GM12878 (cell line): ENCODE results near the gene RNF44. TPM values are rescaled to one million over a fixed set of nuclear protein-coding genes. Genes with fewer than 3 reads are reported as not detected.

ENCODE experiments used
- ATAC-seq: fragments of 200-7000 bp; cut with Tn5 transposase; 3 replicates; pipeline ENCODE4 v1.9.1; 2020; ENCODE audit warnings: mild to moderate bottlenecking, moderate library complexity
- BruUV-seq: library from RNA; stranded (reverse); fragments of 400-500 nt; replicated peaks from 2 replicates; lab custom pipeline; 2021; lab: Mats Ljungman, UMichigan
- CTCF ChIA-PET: fragments of 300-600 bp; sonication (Branson Sonifier 250); formaldehyde crosslinking; extraction: SDS; loops from one replicate; lab custom pipeline; 2021; ENCODE audit warnings: inconsistent platforms; lab: Yijun Ruan, JAX
- POLR2A ChIA-PET: fragments of 350-600 bp; formaldehyde crosslinking; extraction: SDS; loops from one replicate; lab custom pipeline; 2021; ENCODE audit warnings: inconsistent platforms; lab: Charles Lee
- RAD21 ChIA-PET: fragments of 300-600 bp; sonication (Branson Sonifier 250); formaldehyde crosslinking; loops from one replicate; lab custom pipeline; 2023; ENCODE audit warnings: antibody characterized with exemption; ENCODE audit not compliant: unreplicated experiment; lab: Charles Lee
- SMC1A ChIA-PET: fragments of 300-600 bp; sonication (Branson Sonifier 250); formaldehyde crosslinking; loops from one replicate; lab custom pipeline; 2023; ENCODE audit not compliant: unreplicated experiment, uncharacterized antibody; lab: Charles Lee
- DNase-seq: peaks from one replicate; pipeline ENCODE4 v3.0.0-alpha.2; 2011; ENCODE audit warnings: low read depth, low spot score
- FAIRE-seq: peaks from 3 replicates; lab custom pipeline; 2011; peaks lifted over from hg19 to GRCh38; lab: Jason Lieb, UNC
- H2AFZ ChIP-seq: 2 replicates; pipeline ENCODE4 v1.6.0; 2011; ENCODE audit warnings: low read depth, low read length, control low read depth; ENCODE audit not compliant: control insufficient read depth
- H3K27ac ChIP-seq: 2 replicates; pipeline ENCODE4 v1.5.1; 2011; ENCODE audit warnings: control low read depth; ENCODE audit not compliant: control insufficient read depth, insufficient read depth
- H3K27me3 ChIP-seq, 2 experiments: replicated peaks in 1 of 2; 2 replicates each; pipeline versions ENCODE4 v1.6.0 to v1.6.1; 2011; ENCODE audit warnings: low read length in 1 of 2; ENCODE audit not compliant: control insufficient read depth in 2 of 2, insufficient read depth in 2 of 2
- H3K36me3 ChIP-seq, 2 experiments: 2 replicates each; pipeline ENCODE4 v1.5.1; 2011; ENCODE audit warnings: low read length in 1 of 2; ENCODE audit not compliant: control insufficient read depth in 2 of 2, insufficient read depth in 2 of 2
- H3K4me1 ChIP-seq: 2 replicates; pipeline ENCODE4 v1.6.1; 2011; ENCODE audit warnings: mild to moderate bottlenecking, low read length, moderate library complexity, mixed read lengths; ENCODE audit not compliant: control insufficient read depth, insufficient read depth
- H3K4me2 ChIP-seq: 2 replicates; pipeline ENCODE4 v1.6.0; 2011; ENCODE audit warnings: control low read depth; ENCODE audit not compliant: control insufficient read depth, insufficient read depth
- H3K4me3 ChIP-seq: fragments of 200-600 bp; sonication (generic); 2 replicates; pipeline ENCODE4 v1.5.1; 2016
- H3K79me2 ChIP-seq: 2 replicates; pipeline ENCODE4 v1.6.0; 2011; ENCODE audit warnings: low read length; ENCODE audit not compliant: control insufficient read depth, insufficient read depth
- H3K9ac ChIP-seq: 2 replicates; pipeline ENCODE4 v1.8.0; 2011; ENCODE audit warnings: low read length, control low read depth, mixed read lengths; ENCODE audit not compliant: control insufficient read depth, insufficient read depth
- H3K9me3 ChIP-seq: replicated peaks from 3 replicates; pipeline ENCODE4 v1.5.1; 2011; ENCODE audit warnings: mild to moderate bottlenecking, low read length; ENCODE audit not compliant: control insufficient read depth, insufficient read depth
- H4K20me1 ChIP-seq: 2 replicates; pipeline ENCODE4 v1.6.0; 2011; ENCODE audit not compliant: control insufficient read depth, insufficient read depth
- BCLAF1 ChIP-seq: fragments of 450-650 bp; IDR thresholded peaks from 2 replicates; pipeline ENCODE4 v1.6.1; 2017; ENCODE audit warnings: antibody characterized with exemption, mild to moderate bottlenecking, moderate library complexity
- BRCA1 ChIP-seq: IDR thresholded peaks from 2 replicates; pipeline ENCODE4 v1.6.1; 2011; ENCODE audit warnings: low read depth, low read length, improper control_type of control experiment
- EED ChIP-seq: sonication (generic); IDR thresholded peaks from 2 replicates; pipeline ENCODE4 v1.6.1; 2016; ENCODE audit warnings: antibody characterized with exemption, low read depth
- FOXK2 ChIP-seq: fragments of 450-650 bp; IDR thresholded peaks from 2 replicates; pipeline ENCODE4 v1.6.1; 2017; ENCODE audit warnings: mild to moderate bottlenecking, moderate library complexity
- HCFC1 ChIP-seq: fragments of 150-350 bp; IDR thresholded peaks from 2 replicates; pipeline ENCODE4 v1.6.1; 2014; ENCODE audit warnings: low read length
- HDGF ChIP-seq: fragments of 450-650 bp; IDR thresholded peaks from 2 replicates; pipeline ENCODE4 v1.6.1; 2016; ENCODE audit warnings: antibody characterized with exemption
- HSF1 ChIP-seq: fragments of 150-350 bp; IDR thresholded peaks from 2 replicates; pipeline ENCODE4 v1.6.1; 2014; ENCODE audit warnings: mild to moderate bottlenecking, low read depth, low read length
- IKZF2 ChIP-seq, 2 experiments: fragments of 450-650 bp; IDR thresholded peaks; 2 replicates each; pipeline ENCODE4 v1.6.1; 2017; ENCODE audit warnings: mild to moderate bottlenecking in 2 of 2, moderate library complexity in 2 of 2
- KDM1A ChIP-seq: fragments of 200-600 bp; sonication (generic); IDR thresholded peaks from 2 replicates; pipeline ENCODE4 v1.6.1; 2016; ENCODE audit warnings: borderline replicate concordance
- PKNOX1 ChIP-seq: fragments of 450-650 bp; IDR thresholded peaks from 2 replicates; pipeline ENCODE4 v1.6.1; 2016; ENCODE audit warnings: mild to moderate bottlenecking
- POU2F2 ChIP-seq: IDR thresholded peaks from 3 replicates; pipeline ENCODE4 v1.6.1; 2011; ENCODE audit warnings: low read depth, mild to moderate bottlenecking, low read length, borderline replicate concordance
- RCOR1 ChIP-seq: conservative IDR thresholded peaks from 2 replicates; pipeline ENCODE4 v1.6.1; 2012; ENCODE audit warnings: low read depth, low read length, improper control_type of control experiment
- ZBED1 ChIP-seq: IDR thresholded peaks from 2 replicates; pipeline ENCODE4 v1.6.1; 2016; ENCODE audit warnings: borderline replicate concordance
- ZBTB4 ChIP-seq: fragments of 450-650 bp; formaldehyde crosslinking; IDR thresholded peaks from 2 replicates; pipeline ENCODE4 v1.4.0; 2022; ENCODE audit warnings: mild to moderate bottlenecking, moderate library complexity
- WGBS: methylation state at CpG from one replicate; pipeline ENCODE4 v1.1.6; 2016; ENCODE audit warnings: low lambda C conversion rate; ENCODE audit not compliant: insufficient replicate concordance, insufficient coverage; ENCODE audit errors: missing lambda C conversion rate; 5-methylcytosine and 5-hydroxymethylcytosine counted together
- in situ Hi-C: fragments of 300-500 bp; cut with MboI; formaldehyde crosslinking; loops from 9 replicates; pipeline ENCODE4 v1.14.3; 2018; ENCODE audit warnings: mixed read lengths
- intact Hi-C: fragments of 100-400 bp; cut with micrococcal nuclease; formaldehyde crosslinking; loops from one replicate; pipeline ENCODE4 v1.14.2; 2022; ENCODE audit not compliant: unreplicated experiment
- polyA plus RNA-seq, 11 experiments: library from polyadenylated mRNA; depleted of rRNA in 4 of 11; unstranded in 6 of 11; stranded (reverse) in 5 of 11; fragments of >200 nt; fragmentation: Nextera tagmentation in 4 of 11; fragmentation: Illumina TruSeq in 1 of 11; extraction: Ambion mirVana in 4 of 11; extraction: Trizol in 1 of 11; gene quantifications; 1 replicate in 1 of 11; 2 replicates in 10 of 11; pipeline versions ENCODE4 v1.2.1 to v1.2.3, GENCODE V29; 2011 to 2016; ENCODE audit warnings: inconsistent platforms in 2 of 11, missing spikeins in 2 of 11, low read depth in 1 of 11
- total RNA-seq, 4 experiments: library from RNA; depleted of rRNA in 3 of 4; stranded (reverse); fragments of >200 nt in 3 of 4; fragmentation: Illumina TruSeq in 1 of 4; extraction: Trizol in 1 of 4; gene quantifications; 2 replicates each; pipeline versions ENCODE4 v1.2.1 to v1.2.3, GENCODE V29; 2013 to 2021

RNF44 gene
- total and polyA plus RNA-seq, 10 of the 15 experiments (the other 5 are each of a cell fraction or from before 2014, with no cell fraction given): 1.7 to 51.9 (median 7.9) TPM

- peaks cover 51% of the 10 kb centered on the region for H3K79me2 ChIP-seq
- no TSS peak for BruUV-seq
- in situ Hi-C loops (no loop called here), intact Hi-C loops (loop anchor here (2.0 to 10.0 kb wide), 4 partner anchors 89 to 1578 kb away; partner anchors contain the start of genes CLTB, FAF2, HIGD2A and N4BP3)
- H3K9me3 ChIP-seq: no peaks in the 10 kb centered on the region
- FAIRE-seq (peak; percentile 54), DNase-seq (no peak), ATAC-seq (peak; percentile 56)
- under 1% methylated on average over 42 of the region's 43 CpGs for WGBS
- RAD21 ChIA-PET: interaction anchor here (1.4 to 2.6 kb wide), 6 partner anchors 71 to 121 kb away, joined by 3 to 9 read pairs (median 5); partner anchors contain the start of genes FAF2 and TSPAN17
- SMC1A ChIA-PET: interaction anchor here (1.2 to 2.6 kb wide), 4 partner anchors 13 to 119 kb away, joined by 3 to 8 read pairs (median 4); partner anchors contain the start of gene FAF2
- peaks cover 36% of the 10 kb centered on the region for H3K4me1 ChIP-seq
- H3K4me3 ChIP-seq: peak overlapping the region; percentile 99
- no peaks in the 10 kb centered on the region; the same call in 1 of the 2 replicates for H4K20me1 ChIP-seq
- no peaks in the 10 kb centered on the region for H3K27me3 ChIP-seq
- CTCF ChIA-PET: interaction anchor here (0.6 to 3.2 kb wide), 3 partner anchors 88 to 848 kb away, joined by 3 to 19 read pairs (median 4); partner anchors contain the start of genes FAF2, KIAA1191 and SLC34A1
- H3K9ac ChIP-seq: peak overlapping the region; percentile 99
- peak overlapping the region; percentile 76 for H3K4me2 ChIP-seq
- H3K36me3 ChIP-seq: peaks cover under 1 to 8% of the 10 kb centered on the region in 2 experiments
- POLR2A ChIA-PET: interaction anchor here (0.9 to 3.7 kb wide), 9 partner anchors 11 to 175 kb away, joined by 3 to 16 read pairs (median 5); partner anchors contain the start of genes CLTB, FAF2, HIGD2A and KIAA1191
- H2AFZ ChIP-seq: peak overlapping the region; percentile 34; the same call in 1 of the 2 replicates
- peak overlapping the region; percentile 95 for H3K27ac ChIP-seq
- no peak for TF ChIP-seq BCLAF1
- TF ChIP-seq PKNOX1: no peak
- no peak for TF ChIP-seq HSF1
- no peak for TF ChIP-seq HDGF
- peak; percentile 46; the same call in 1 of the 3 replicates for TF ChIP-seq POU2F2
- TF ChIP-seq FOXK2: peak; percentile 88
- no peak for TF ChIP-seq ZBTB4 (CRISPR knock-in tag)
- no peak for TF ChIP-seq EED
- TF ChIP-seq BRCA1: no peak
- peak; percentile 12 to 27; a peak in 1 of 4 replicates for TF ChIP-seq IKZF2 (IDR thresholded peaks at IDR 0.05)
- no peak for TF ChIP-seq ZBED1
- TF ChIP-seq HCFC1: 0 out of 2 replicates have a peak, but pooled peaks have one; percentile 29
- TF ChIP-seq RCOR1: no peak
- TF ChIP-seq KDM1A: no peak
These were observed 885 bp downstream of the RNF44 start for GRCh38 chr5:176536132-176536901.
